H9 (cell line): ENCODE results near the gene NFATC1. TPM values are rescaled to one million over a fixed set of nuclear protein-coding genes. Genes with fewer than 3 reads are reported as not detected.

Experiments
- DNase-seq: peaks from one replicate; pipeline ENCODE4 v3.0.0-alpha.2; 2017
- H2AFZ ChIP-seq: one replicate; pipeline ENCODE4 v1.6.1; 2013; ENCODE audit warnings: mild to moderate bottlenecking, low read length, control low read depth, moderate library complexity
- H2AK5ac ChIP-seq: 2 replicates; pipeline ENCODE4 v1.6.1; 2013; ENCODE audit warnings: low read length, control low read depth, mixed read lengths; ENCODE audit not compliant: insufficient read length
- H2BK120ac ChIP-seq: one replicate; pipeline ENCODE4 v1.6.1; 2013; ENCODE audit warnings: low read depth, mild to moderate bottlenecking, low read length, control low read depth, inconsistent platforms; ENCODE audit not compliant: poor library complexity, severe bottlenecking
- H2BK12ac ChIP-seq: 2 replicates; pipeline ENCODE4 v1.6.1; 2013; ENCODE audit warnings: low read length, control low read depth, mixed read lengths, low read depth; ENCODE audit not compliant: insufficient read length
- H2BK15ac ChIP-seq: 2 replicates; pipeline ENCODE4 v1.6.1; 2013; ENCODE audit warnings: low read depth, low read length, control low read depth
- H2BK20ac ChIP-seq: one replicate; pipeline ENCODE4 v1.6.1; 2013; ENCODE audit warnings: low read depth, mild to moderate bottlenecking, low read length, control low read depth, inconsistent platforms; ENCODE audit not compliant: poor library complexity, severe bottlenecking
- H2BK5ac ChIP-seq: 2 replicates; pipeline ENCODE4 v1.6.1; 2013; ENCODE audit warnings: low read length, control low read depth, mixed read lengths; ENCODE audit not compliant: insufficient read length
- H3K14ac ChIP-seq: 2 replicates; pipeline ENCODE4 v1.6.1; 2013; ENCODE audit warnings: low read length, control low read depth; ENCODE audit not compliant: insufficient read depth
- H3K18ac ChIP-seq: 2 replicates; pipeline ENCODE4 v1.6.1; 2013; ENCODE audit warnings: low read depth, mild to moderate bottlenecking, mixed read lengths, low read length, control low read depth; ENCODE audit not compliant: insufficient read length
- H3K23ac ChIP-seq: 2 replicates; pipeline ENCODE4 v1.6.1; 2013; ENCODE audit warnings: low read length, control low read depth, mixed read lengths, low read depth; ENCODE audit not compliant: insufficient read length
- H3K23me2 ChIP-seq: 2 replicates; pipeline ENCODE4 v1.6.1; 2013; ENCODE audit warnings: low read depth, mild to moderate bottlenecking, mixed read lengths, low read length, control low read depth; ENCODE audit not compliant: insufficient read length, poor library complexity, severe bottlenecking
- H3K27ac ChIP-seq: 2 replicates; pipeline ENCODE4 v1.5.1; 2013; ENCODE audit warnings: low read length, control low read depth, mixed read lengths, low read depth; ENCODE audit not compliant: insufficient read length
- H3K27me3 ChIP-seq: 2 replicates; pipeline ENCODE4 v1.6.1; 2013; ENCODE audit warnings: low read length, control low read depth, inconsistent platforms; ENCODE audit not compliant: insufficient read depth
- H3K4ac ChIP-seq: 2 replicates; pipeline ENCODE4 v1.6.1; 2013; ENCODE audit warnings: low read depth, mild to moderate bottlenecking, control low read depth, inconsistent platforms, low read length, moderate library complexity
- H3K4me1 ChIP-seq: 2 replicates; pipeline ENCODE4 v1.6.1; 2013; ENCODE audit warnings: low read length, control low read depth, inconsistent platforms; ENCODE audit not compliant: insufficient read depth
- H3K4me2 ChIP-seq: 2 replicates; pipeline ENCODE4 v1.6.1; 2013; ENCODE audit warnings: low read length, control low read depth, mixed read lengths; ENCODE audit not compliant: insufficient read length, insufficient read depth
- H3K56ac ChIP-seq: 2 replicates; pipeline ENCODE4 v1.6.1; 2013; ENCODE audit warnings: low read depth, mild to moderate bottlenecking, mixed read lengths, low read length, control low read depth; ENCODE audit not compliant: insufficient read length
- H3K79me1 ChIP-seq: 2 replicates; pipeline ENCODE4 v1.6.1; 2013; ENCODE audit warnings: low read depth, mild to moderate bottlenecking, moderate library complexity, low read length, control low read depth, inconsistent platforms; ENCODE audit not compliant: insufficient read depth, poor library complexity, severe bottlenecking
- H3K79me2 ChIP-seq: 2 replicates; pipeline ENCODE4 v1.6.1; 2013; ENCODE audit warnings: low read length, control low read depth, inconsistent platforms; ENCODE audit not compliant: insufficient read depth
- H3K9ac ChIP-seq: 2 replicates; pipeline ENCODE4 v1.6.1; 2013; ENCODE audit warnings: low read length, control low read depth, mixed read lengths; ENCODE audit not compliant: insufficient read length; ENCODE audit errors: extremely low read depth
- H3K9me3 ChIP-seq: one replicate; pipeline ENCODE4 v1.6.1; 2013; ENCODE audit warnings: low read depth, low read length, inconsistent platforms; ENCODE audit not compliant: control insufficient read depth
- H3T11ph ChIP-seq: one replicate; pipeline ENCODE4 v1.6.1; 2013; ENCODE audit warnings: mild to moderate bottlenecking, low read length, control low read depth, inconsistent platforms
- H4K20me1 ChIP-seq: one replicate; pipeline ENCODE4 v1.6.1; 2013; ENCODE audit not compliant: control insufficient read depth, insufficient read length, insufficient read depth
- H4K5ac ChIP-seq: 2 replicates; pipeline ENCODE4 v1.6.1; 2013; ENCODE audit warnings: low read depth, mild to moderate bottlenecking, mixed read lengths, low read length, control low read depth; ENCODE audit not compliant: insufficient read length
- H4K8ac ChIP-seq: replicated peaks from 2 replicates; pipeline ENCODE4 v1.6.1; 2013; ENCODE audit warnings: low read length, control low read depth, mixed read lengths, low read depth; ENCODE audit not compliant: insufficient read length
- H4K91ac ChIP-seq: 2 replicates; pipeline ENCODE4 v1.6.1; 2013; ENCODE audit warnings: low read depth, mild to moderate bottlenecking, moderate library complexity, mixed read lengths, low read length, control low read depth; ENCODE audit not compliant: insufficient read length
- H3K27ac Mint-ChIP-seq, 3 experiments: 2 replicates in 2 of 3; 3 replicates in 1 of 3; pipeline ENCODE4 v1.8.0; 2020 to 2021; ENCODE audit warnings: mixed read lengths in 3 of 3, mild to moderate bottlenecking in 1 of 3, moderate library complexity in 1 of 3
- H3K27me3 Mint-ChIP-seq: 2 replicates; pipeline ENCODE4 v1.8.0; 2021; ENCODE audit warnings: low read depth, mild to moderate bottlenecking, moderate library complexity, mixed read lengths
- H3K36me3 Mint-ChIP-seq, 3 experiments: 2 replicates in 2 of 3; 3 replicates in 1 of 3; pipeline ENCODE4 v1.8.0; 2020 to 2021; ENCODE audit warnings: low read depth in 3 of 3, mixed read lengths in 3 of 3; ENCODE audit not compliant: insufficient read depth in 1 of 3
- H3K4me1 Mint-ChIP-seq, 2 experiments: 2 replicates each; pipeline ENCODE4 v1.8.0; 2020; ENCODE audit warnings: mixed read lengths in 2 of 2
- H3K4me3 Mint-ChIP-seq, 2 experiments: 2 replicates in 1 of 2; 3 replicates in 1 of 2; pipeline ENCODE4 v1.8.0; 2020 to 2021; ENCODE audit warnings: mild to moderate bottlenecking in 2 of 2, mixed read lengths in 2 of 2, moderate library complexity in 1 of 2
- H3K9me3 Mint-ChIP-seq, 2 experiments: 2 replicates in 1 of 2; 3 replicates in 1 of 2; pipeline ENCODE4 v1.8.0; 2020; ENCODE audit warnings: mild to moderate bottlenecking in 2 of 2, mixed read lengths in 2 of 2, moderate library complexity in 1 of 2
- CTCF ChIP-seq: fragments of 200-600 bp; sonication (generic); conservative IDR thresholded peaks from 3 replicates; pipeline ENCODE4 v1.8.0; 2021; ENCODE audit warnings: antibody characterized with exemption, mild to moderate bottlenecking
- WGBS: extraction: QIAGEN DNeasy Blood & Tissue Kit; methylation state at CpG from one replicate; pipeline ENCODE4 v1.1.7; 2013; ENCODE audit warnings: missing lambda C conversion rate, low lambda C conversion rate, mixed read lengths; ENCODE audit not compliant: insufficient read length; ENCODE audit errors: extremely low coverage; 5-methylcytosine and 5-hydroxymethylcytosine counted together
- total RNA-seq: library from RNA; stranded (reverse); gene quantifications from 2 replicates; pipeline ENCODE4 v1.2.1, GENCODE V29; 2021

Gene NFATC1
- total RNA-seq, 1 experiment from 2014 or later = 5.5 TPM

- Histone ChIP-seq H3K4me2 (no peak overlapping the region), H4K20me1 (no peaks in the 10 kb centered on the region), H2BK12ac (no peak overlapping the region), H3K23ac (no peak overlapping the region), H3K56ac (no peak overlapping the region), H3K79me1 (no peaks in the 10 kb centered on the region), H2BK20ac (no peak overlapping the region), H3K23me2 (no peaks in the 10 kb centered on the region), H3K27ac (no peak overlapping the region), H2BK5ac (no peak overlapping the region), H4K8ac (no peak overlapping the region), H3K9ac (no peak overlapping the region), H2AFZ (no peak overlapping the region), H3T11ph (no peak overlapping the region), H3K4me1 (no peaks in the 10 kb centered on the region), H2BK15ac (no peak overlapping the region), H2BK120ac (no peak overlapping the region), H3K79me2 (no peaks in the 10 kb centered on the region), H3K18ac (no peak overlapping the region), H3K4ac (no peak overlapping the region), H4K91ac (no peak overlapping the region), H3K14ac (no peak overlapping the region), H3K9me3 (no peaks in the 10 kb centered on the region), H4K5ac (no peak overlapping the region), H3K27me3 (no peaks in the 10 kb centered on the region), H2AK5ac (no peak overlapping the region)
- H3K4me1 Mint-ChIP-seq = peaks cover 0 to 9% of the 10 kb centered on the region in 2 experiments; a peak in 1 of 4 replicates
- H3K4me3 Mint-ChIP-seq = no peak overlapping the region
- peaks cover 3% of the 10 kb centered on the region; the same call in 1 of the 2 replicates for H3K27me3 Mint-ChIP-seq
- no CpG with 5 or more reads among the region's 22 CpGs for WGBS
- no peaks in the 10 kb centered on the region for H3K9me3 Mint-ChIP-seq
- TF ChIP-seq CTCF = no peak
- no peaks in the 10 kb centered on the region for H3K36me3 Mint-ChIP-seq
- no peak overlapping the region; a peak in 1 of 7 replicates for H3K27ac Mint-ChIP-seq
- peak; percentile 20 for DNase-seq
These were observed 120.2 kb downstream of the NFATC1 start for GRCh38 chr18:79515944-79516351.
